Liver (tissue), 3 donors: Measurements from ENCODE around the gene USP2.

Source experiments
- EGR1 ChIP-seq, 2 donors: IDR thresholded peaks; 2 replicates each; pipeline ENCODE4 v1.6.1; 2016 to 2018; ENCODE audit warnings: antibody characterized with exemption in 2 of 2, low read depth in 2 of 2
- GABPA ChIP-seq, 2 donors: IDR thresholded peaks in 1 of 2; conservative IDR thresholded peaks in 1 of 2; 2 replicates each; pipeline ENCODE4 v1.6.1; 2016; ENCODE audit warnings: antibody characterized with exemption in 2 of 2, mild to moderate bottlenecking in 1 of 2, moderate library complexity in 1 of 2
- HNF4A ChIP-seq, 2 donors: conservative IDR thresholded peaks; 2 replicates each; pipeline ENCODE4 v1.6.1; 2016; ENCODE audit warnings: antibody characterized with exemption in 2 of 2, mild to moderate bottlenecking in 2 of 2
- HNF4G ChIP-seq: IDR thresholded peaks from 2 replicates; pipeline ENCODE4 v1.6.1; 2016; ENCODE audit warnings: antibody characterized with exemption
- JUND ChIP-seq, 2 donors: IDR thresholded peaks; 2 replicates each; pipeline ENCODE4 v1.6.1; 2016; ENCODE audit warnings: antibody characterized with exemption in 2 of 2
- RAD21 ChIP-seq, 2 donors: IDR thresholded peaks; 2 replicates each; pipeline ENCODE4 v1.6.1; 2016; ENCODE audit warnings: antibody characterized with exemption in 2 of 2, mild to moderate bottlenecking in 2 of 2
- RXRA ChIP-seq, 2 donors: IDR thresholded peaks; 2 replicates each; pipeline ENCODE4 v1.6.1; 2017 to 2018; ENCODE audit warnings: antibody characterized with exemption in 2 of 2, mild to moderate bottlenecking in 1 of 2
- TAF1 ChIP-seq: conservative IDR thresholded peaks from 2 replicates; pipeline ENCODE4 v1.6.1; 2016; ENCODE audit warnings: antibody characterized with exemption, mild to moderate bottlenecking
- YY1 ChIP-seq: IDR thresholded peaks from 2 replicates; pipeline ENCODE4 v1.6.1; 2016; ENCODE audit warnings: antibody characterized with exemption, mild to moderate bottlenecking
- TF ChIP-seq, protein P1 (sequence below): fragments of 150-350 bp; IDR thresholded peaks from 2 replicates; pipeline ENCODE4 v1.5.1; 2017; ENCODE audit warnings: improper control_type of control experiment, low read depth, low read length; ENCODE audit not compliant: missing input control
- TF ChIP-seq, protein P2 (sequence below): IDR thresholded peaks from 2 replicates; pipeline ENCODE4 v1.6.1; 2016; ENCODE audit warnings: antibody characterized with exemption, mild to moderate bottlenecking
- TF ChIP-seq, protein P3 (sequence below): IDR thresholded peaks from 2 replicates; pipeline ENCODE4 v1.6.1; 2016; ENCODE audit warnings: antibody characterized with exemption
- TF ChIP-seq, protein P4 (sequence below): IDR thresholded peaks from 2 replicates; pipeline ENCODE4 v1.6.1; 2016; ENCODE audit warnings: antibody characterized with exemption
- TF ChIP-seq, protein P5 (sequence below): IDR thresholded peaks from 2 replicates; pipeline ENCODE4 v1.6.1; 2016; ENCODE audit warnings: antibody characterized with exemption
- donor health status: healthy.
- donor health status: healthy.

DNA sequence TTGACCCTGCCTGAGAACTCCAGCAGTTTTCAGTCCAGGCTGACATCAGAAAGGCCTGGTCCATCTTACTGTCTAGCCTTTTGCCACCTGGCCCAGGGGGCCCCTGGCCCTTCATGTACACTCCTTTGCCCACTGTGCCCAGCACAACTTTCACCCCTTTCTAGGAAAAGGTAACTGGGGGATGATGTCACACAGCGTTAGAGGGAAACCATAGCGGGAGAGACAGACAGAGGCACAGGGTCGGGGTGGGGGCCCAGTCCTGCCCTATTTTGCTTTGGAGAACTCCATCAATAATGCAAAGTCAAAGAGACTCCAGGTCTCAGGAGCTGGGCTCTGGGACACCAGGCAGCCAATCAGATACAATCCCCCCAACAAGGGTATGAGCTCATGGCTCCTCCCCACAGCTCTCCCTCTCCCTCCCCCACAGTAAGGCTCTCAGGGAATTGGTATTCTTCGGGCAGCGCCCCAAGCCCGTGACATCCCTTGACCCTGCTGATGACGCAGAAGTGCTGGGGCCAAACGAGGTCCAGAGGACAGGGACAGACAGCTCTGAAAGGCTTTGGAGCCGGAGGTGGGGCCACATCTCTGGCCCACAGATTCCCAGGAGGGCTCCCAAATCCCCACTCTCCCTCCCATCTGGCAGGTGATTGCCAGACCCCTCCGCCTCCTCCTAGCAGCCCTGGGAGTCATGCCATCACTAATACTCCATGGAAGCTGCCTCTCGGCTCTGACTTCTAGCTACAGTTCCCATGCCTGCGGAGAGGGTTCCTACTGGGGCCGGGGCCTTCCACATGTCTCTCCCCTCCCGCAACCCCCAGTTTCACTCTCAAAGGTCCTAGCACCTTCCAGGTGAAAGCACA, 5.9 kb downstream of the USP2 start:
- TF ChIP-seq, protein P1, sequence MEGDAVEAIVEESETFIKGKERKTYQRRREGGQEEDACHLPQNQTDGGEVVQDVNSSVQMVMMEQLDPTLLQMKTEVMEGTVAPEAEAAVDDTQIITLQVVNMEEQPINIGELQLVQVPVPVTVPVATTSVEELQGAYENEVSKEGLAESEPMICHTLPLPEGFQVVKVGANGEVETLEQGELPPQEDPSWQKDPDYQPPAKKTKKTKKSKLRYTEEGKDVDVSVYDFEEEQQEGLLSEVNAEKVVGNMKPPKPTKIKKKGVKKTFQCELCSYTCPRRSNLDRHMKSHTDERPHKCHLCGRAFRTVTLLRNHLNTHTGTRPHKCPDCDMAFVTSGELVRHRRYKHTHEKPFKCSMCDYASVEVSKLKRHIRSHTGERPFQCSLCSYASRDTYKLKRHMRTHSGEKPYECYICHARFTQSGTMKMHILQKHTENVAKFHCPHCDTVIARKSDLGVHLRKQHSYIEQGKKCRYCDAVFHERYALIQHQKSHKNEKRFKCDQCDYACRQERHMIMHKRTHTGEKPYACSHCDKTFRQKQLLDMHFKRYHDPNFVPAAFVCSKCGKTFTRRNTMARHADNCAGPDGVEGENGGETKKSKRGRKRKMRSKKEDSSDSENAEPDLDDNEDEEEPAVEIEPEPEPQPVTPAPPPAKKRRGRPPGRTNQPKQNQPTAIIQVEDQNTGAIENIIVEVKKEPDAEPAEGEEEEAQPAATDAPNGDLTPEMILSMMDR: no peak
- TF ChIP-seq, protein P2, sequence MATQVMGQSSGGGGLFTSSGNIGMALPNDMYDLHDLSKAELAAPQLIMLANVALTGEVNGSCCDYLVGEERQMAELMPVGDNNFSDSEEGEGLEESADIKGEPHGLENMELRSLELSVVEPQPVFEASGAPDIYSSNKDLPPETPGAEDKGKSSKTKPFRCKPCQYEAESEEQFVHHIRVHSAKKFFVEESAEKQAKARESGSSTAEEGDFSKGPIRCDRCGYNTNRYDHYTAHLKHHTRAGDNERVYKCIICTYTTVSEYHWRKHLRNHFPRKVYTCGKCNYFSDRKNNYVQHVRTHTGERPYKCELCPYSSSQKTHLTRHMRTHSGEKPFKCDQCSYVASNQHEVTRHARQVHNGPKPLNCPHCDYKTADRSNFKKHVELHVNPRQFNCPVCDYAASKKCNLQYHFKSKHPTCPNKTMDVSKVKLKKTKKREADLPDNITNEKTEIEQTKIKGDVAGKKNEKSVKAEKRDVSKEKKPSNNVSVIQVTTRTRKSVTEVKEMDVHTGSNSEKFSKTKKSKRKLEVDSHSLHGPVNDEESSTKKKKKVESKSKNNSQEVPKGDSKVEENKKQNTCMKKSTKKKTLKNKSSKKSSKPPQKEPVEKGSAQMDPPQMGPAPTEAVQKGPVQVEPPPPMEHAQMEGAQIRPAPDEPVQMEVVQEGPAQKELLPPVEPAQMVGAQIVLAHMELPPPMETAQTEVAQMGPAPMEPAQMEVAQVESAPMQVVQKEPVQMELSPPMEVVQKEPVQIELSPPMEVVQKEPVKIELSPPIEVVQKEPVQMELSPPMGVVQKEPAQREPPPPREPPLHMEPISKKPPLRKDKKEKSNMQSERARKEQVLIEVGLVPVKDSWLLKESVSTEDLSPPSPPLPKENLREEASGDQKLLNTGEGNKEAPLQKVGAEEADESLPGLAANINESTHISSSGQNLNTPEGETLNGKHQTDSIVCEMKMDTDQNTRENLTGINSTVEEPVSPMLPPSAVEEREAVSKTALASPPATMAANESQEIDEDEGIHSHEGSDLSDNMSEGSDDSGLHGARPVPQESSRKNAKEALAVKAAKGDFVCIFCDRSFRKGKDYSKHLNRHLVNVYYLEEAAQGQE: no peak
- TF ChIP-seq EGR1 (IDR thresholded peaks at IDR 0.05; ENCODE audit: low read depth in 2 of 2) (no peak), RAD21 (IDR thresholded peaks at IDR 0.05) (no peak), GABPA (IDR thresholded peaks at IDR 0.05 in 1 of 2, conservative IDR thresholded peaks at IDR 0.05 in 1 of 2) (no peak), TAF1 (no peak), RXRA (IDR thresholded peaks at IDR 0.05) (peak; percentile 23 to 38), JUND (IDR thresholded peaks at IDR 0.05) (no peak), HNF4A (conservative IDR thresholded peaks at IDR 0.05) (no peak), YY1 (no peak), HNF4G (no peak)
- TF ChIP-seq, protein P3, sequence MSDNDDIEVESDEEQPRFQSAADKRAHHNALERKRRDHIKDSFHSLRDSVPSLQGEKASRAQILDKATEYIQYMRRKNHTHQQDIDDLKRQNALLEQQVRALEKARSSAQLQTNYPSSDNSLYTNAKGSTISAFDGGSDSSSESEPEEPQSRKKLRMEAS: no peak
- TF ChIP-seq, protein P4, sequence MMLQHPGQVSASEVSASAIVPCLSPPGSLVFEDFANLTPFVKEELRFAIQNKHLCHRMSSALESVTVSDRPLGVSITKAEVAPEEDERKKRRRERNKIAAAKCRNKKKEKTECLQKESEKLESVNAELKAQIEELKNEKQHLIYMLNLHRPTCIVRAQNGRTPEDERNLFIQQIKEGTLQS: no peak
- TF ChIP-seq, protein P5, sequence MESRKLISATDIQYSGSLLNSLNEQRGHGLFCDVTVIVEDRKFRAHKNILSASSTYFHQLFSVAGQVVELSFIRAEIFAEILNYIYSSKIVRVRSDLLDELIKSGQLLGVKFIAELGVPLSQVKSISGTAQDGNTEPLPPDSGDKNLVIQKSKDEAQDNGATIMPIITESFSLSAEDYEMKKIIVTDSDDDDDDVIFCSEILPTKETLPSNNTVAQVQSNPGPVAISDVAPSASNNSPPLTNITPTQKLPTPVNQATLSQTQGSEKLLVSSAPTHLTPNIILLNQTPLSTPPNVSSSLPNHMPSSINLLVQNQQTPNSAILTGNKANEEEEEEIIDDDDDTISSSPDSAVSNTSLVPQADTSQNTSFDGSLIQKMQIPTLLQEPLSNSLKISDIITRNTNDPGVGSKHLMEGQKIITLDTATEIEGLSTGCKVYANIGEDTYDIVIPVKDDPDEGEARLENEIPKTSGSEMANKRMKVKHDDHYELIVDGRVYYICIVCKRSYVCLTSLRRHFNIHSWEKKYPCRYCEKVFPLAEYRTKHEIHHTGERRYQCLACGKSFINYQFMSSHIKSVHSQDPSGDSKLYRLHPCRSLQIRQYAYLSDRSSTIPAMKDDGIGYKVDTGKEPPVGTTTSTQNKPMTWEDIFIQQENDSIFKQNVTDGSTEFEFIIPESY: no peak
